GM18499 (cell line): ENCODE results near the gene C11orf24.
"Not testable (repeated sequence)": the region's sequence is repeated elsewhere in the genome, so short reads cannot be mapped to it uniquely, and the experiment has no call there.

ENCODE experiments used
- ATAC-seq: cut with Tn5 transposase; IDR thresholded peaks from one replicate; pipeline ENCODE4 v1.9.1; 2021; ENCODE audit warnings: moderate number of reproducible peaks; ENCODE audit not compliant: insufficient read depth, unreplicated experiment

Gene C11orf24

GRCh38 chr11:68257477-68258362 is 14.1 kb downstream of the C11orf24 start:
- ATAC-seq = no peak

DNA sequence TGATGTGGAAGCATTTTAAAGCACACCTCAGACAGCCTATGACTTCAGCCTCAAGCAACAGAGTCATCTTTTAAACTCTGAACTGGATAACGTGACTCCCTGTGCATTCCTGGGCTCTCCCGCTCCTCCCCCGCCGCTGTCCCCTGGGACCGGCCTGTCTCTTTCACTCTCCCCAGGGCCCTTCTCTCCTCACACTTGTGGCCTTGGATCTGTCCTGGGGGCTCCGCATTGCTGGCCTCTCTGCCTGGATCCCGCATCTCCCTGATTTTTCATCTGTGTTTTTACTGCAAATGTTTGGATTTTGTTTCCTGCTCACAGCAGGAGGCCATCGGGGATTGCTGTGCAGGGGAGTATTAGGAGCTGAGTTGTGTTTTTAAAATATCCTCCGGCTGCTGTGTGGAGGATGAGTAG is 15.4 kb downstream of the C11orf24 start:
- no peak for ATAC-seq

DNA sequence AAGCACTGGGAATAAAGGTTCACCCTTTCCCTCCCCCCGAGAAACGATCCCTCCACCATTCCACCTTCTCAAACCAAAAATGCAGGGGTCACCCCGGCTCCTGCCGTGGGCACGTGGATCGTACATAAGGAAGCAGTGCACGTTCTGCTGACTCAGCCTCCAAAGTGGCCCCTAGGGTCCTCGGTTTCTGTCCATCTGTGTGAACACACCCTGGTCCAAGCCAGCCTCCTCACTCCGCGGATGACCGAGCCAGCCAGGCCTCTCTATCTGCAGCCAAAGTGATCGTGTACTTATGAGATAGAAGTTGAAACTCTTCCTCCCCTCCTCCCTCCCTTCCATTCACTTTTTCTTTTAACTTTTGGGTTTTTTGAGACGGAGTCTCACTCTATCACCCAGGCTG is 16.2 kb downstream of the C11orf24 start:
- no peak for ATAC-seq

- no peak for ATAC-seq
Observed at GRCh38 chr11:68254421-68254820, 17.4 kb downstream of the C11orf24 start.

- ATAC-seq = no peak
Observed at GRCh38 chr11:68251765-68252164, 20.0 kb downstream of the C11orf24 start.

DNA sequence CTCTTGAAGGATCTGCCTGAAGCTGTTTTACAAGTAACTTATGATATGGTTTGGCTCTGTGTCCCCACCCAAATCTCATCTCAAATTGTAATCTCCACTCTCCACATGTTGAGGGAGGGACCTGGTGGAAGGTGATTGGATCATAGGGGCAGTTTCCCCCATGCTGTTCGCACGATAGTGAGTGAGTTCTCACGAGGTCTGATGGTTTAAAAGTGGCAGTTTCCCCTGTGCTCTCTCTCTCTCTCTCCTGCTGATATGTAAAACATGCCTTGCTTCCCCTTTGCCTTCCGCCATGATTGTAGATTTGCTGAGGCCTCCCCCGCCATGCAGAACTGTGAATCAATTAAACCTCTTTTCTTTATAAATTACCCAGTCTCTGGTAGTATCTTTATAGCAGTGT is 26.9 kb downstream of the C11orf24 start:
- not testable (repeated sequence) for ATAC-seq

GRCh38 chr11:68243847-68244246 is 27.9 kb downstream of the C11orf24 start:
- ATAC-seq = not testable (repeated sequence)

- ATAC-seq = no peak
Observed at GRCh38 chr11:68242616-68243015, 29.2 kb downstream of the C11orf24 start.

DNA sequence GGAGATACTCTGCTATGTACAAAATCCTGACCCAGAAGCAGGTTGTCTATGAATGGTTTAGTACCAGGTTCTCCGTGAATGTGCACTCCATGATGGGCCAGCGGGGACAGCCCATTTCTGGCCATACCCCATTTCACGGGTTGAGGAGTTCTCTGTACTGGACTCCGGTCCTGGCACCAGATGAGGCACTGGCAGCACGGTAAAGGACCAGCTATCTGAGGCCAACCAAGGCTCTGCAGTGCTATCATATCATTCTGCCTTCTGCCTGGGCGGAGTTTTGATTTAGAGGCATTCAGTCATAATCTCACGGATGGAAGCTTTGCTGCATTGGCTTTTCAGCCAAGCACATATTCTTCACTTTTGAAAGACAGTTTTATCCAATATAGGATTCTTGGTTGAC is 40.2 kb downstream of the C11orf24 start:
- ATAC-seq = no peak

- ATAC-seq = no peak
Observed at GRCh38 chr11:68229601-68230000, 42.2 kb downstream of the C11orf24 start.

GRCh38 chr11:68226421-68226820 is 45.4 kb downstream of the C11orf24 start:
- no peak for ATAC-seq

- ATAC-seq = no peak
Observed at GRCh38 chr11:68224606-68225005, 47.2 kb downstream of the C11orf24 start.

GRCh38 chr11:68223275-68223674 is 48.5 kb downstream of the C11orf24 start:
- ATAC-seq = no peak

GRCh38 chr11:68221406-68221805 is 50.4 kb downstream of the C11orf24 start:
- ATAC-seq = no peak

DNA sequence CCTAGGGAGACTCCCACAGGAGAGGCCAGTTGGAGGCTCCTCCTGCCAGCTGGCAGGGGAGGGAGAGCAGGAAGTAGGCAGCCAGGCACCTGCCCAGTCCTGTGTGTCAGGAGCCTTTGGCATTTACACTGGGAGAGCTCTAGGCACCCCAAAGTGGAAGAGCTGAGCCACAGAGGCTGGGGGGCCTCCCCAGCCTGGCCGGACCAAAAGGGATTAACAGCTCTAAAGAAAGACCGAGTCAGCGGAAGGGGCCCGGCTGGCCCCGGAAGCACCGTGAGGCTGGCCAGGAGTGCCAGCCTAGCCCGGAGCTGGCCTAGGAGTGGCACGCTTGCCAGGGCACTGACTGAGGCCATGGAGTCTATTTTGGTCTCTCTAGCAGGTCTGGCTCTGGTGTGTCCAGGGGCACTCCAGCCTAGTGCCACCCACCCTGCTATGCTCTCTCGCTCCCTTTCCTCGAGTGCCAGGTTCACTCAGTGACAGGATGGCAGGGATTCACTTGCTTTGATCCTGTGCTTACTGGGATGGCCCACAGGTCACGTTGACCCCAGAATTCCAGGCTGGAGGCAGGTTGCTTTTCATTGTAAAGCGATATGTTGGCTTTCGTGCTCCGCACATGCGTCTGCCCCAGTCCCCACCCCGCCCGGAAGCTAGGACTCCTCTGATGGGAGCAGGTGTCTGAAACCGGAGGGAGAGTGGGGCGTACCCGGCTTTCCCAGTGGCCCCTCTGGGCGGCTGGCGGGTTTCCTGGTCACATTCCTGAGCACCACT is 55.4 kb downstream of the C11orf24 start:
- no peak for ATAC-seq

DNA sequence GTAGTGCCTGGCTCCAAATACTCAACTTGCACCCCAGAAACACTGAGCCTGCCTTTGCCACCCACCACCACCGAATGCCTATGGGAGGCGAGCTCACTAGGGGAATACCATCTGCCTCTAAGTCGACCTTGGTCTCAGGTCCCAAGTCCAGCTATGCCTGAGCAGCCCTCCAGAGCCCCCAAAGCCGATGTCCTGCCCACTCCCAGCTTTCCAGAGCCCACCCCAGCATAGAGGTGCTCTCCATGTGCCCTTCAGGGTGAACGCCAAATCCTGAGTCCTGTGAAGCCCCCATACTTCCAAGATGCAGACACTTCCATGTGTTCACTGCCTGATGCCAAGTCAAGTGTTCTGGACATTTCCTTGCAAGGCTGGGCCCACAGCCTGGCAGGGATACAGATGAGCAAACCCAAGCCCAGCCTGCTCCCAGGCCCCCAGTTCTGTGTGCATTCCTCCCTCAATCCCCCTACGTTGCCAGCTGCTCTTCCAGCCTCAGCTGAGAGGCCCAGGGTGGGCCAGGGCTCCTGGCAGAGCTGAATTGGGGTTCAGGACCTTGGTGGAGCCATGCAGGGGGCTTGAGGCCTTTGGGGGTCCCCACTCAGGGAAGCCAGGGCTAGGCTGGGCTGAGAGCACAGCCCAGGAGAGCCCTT is 56.1 kb downstream of the C11orf24 start:
- no peak for ATAC-seq

DNA sequence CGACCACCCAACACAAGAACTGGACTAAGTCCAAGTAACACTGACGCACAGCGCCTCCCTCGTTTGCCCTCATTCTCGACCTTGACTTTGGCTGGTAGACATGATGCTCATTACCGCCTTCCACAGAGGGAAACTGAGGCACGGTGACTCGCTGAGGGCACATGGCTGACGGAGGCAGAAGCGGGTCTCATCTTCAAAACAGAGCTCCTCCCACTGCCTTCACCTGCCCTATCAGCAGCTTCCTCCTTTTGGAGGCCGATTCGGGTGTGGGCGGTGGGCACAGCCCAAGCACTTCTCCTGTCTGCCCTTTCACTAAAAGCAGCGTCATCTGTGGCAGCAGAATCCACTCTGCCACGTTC is 56.7 kb downstream of the C11orf24 start:
- no peak for ATAC-seq

GRCh38 chr11:68214173-68215086 is 57.3 kb downstream of the C11orf24 start:
- ATAC-seq = no peak

GRCh38 chr11:68213555-68214172 is 58.1 kb downstream of the C11orf24 start:
- no peak for ATAC-seq

DNA sequence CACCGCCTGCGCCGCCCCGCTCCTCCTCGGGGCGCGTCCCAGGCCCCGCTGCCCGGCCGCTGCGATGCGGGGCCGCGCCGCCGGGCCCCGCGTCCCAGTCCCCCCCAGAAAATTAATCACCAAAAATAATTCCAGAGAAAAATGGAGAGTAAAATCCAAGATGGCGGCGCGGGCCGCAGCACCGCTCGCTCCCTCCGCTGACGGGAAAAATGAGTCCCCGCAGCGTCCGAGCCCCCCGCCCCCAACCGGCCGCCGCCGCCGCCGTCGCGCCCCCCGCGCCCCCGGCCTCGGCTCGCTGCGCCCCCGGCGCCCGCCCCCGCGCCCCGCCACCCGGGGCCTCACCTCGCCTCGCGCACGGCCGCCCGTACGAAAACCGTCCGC is 58.6 kb downstream of the C11orf24 start, which contains the start of gene KMT5B:
Gene KMT5B (minus strand): TSS at position 162 of the 381 bp plus-strand sequence. CDS start 23,220 bp downstream, outside the sequence.
- no peak for ATAC-seq
